Measurements from ENCODE around the gene GPSM3.
A peak's percentile ranks its signal among the peaks of the same experiment; 100 is the strongest.
"Not testable (repeated sequence)": the region's sequence is repeated elsewhere in the genome, so short reads cannot be mapped to it uniquely, and the experiment has no call there.

The GPSM3 gene

DNA sequence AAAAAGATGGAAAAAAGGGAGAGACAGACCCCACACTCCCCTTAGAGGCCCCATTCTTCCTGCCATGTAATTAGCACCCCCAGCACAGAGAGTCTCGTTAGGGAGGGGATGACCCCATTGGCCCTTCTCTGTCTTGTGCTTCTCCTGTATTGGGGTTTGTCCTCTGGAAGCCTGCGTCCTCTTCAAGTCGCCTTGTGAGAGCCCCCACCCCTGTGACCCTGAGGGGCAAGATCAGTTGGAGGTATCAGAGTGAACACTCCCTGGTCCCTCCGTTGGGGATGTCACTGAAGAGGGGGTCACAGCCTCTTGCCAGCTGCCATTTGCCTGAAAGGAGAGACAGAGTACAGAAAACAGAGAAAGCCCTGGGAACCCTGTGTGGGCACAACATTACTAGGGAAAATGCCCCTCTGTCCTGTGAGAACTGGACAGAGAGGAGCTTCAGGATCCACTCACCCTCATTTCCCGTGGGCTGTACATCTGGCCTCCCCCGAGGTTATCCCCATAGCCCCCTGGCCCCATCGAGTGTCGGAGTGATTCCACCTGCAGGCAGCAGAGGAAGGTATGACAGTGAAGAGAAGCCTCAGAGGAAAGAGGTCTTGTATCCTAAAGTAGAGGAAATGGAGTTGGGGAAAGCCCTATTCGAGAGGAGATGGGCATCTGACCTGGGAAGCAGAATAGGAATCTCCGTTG lies 6.1 kb downstream of the GPSM3 start:
- not testable (repeated sequence) for DNase-seq

DNA sequence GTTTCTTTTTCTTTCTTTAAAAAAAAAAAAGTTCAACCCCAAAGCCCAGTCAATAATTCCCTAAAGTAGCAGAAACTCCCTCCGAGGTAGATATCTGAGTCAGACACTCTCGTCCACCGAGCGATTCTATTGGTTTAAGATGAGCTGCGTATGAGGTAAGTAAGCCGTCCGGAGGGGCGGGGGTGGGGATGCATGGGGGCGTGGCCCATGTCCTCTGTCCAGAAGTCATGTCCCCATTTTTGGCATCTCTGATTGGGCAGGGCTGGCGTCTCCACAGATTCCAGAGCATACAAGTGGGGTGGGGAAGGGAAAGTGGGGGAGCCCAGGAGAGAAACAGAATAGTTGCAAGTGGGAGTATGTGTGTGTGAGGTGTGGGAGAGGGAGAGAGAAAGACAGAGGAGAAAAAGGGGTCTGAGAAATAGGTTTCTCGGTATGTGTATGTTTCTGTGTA lies 6.7 kb downstream of the GPSM3 start:
- not testable (repeated sequence) for DNase-seq

DNA sequence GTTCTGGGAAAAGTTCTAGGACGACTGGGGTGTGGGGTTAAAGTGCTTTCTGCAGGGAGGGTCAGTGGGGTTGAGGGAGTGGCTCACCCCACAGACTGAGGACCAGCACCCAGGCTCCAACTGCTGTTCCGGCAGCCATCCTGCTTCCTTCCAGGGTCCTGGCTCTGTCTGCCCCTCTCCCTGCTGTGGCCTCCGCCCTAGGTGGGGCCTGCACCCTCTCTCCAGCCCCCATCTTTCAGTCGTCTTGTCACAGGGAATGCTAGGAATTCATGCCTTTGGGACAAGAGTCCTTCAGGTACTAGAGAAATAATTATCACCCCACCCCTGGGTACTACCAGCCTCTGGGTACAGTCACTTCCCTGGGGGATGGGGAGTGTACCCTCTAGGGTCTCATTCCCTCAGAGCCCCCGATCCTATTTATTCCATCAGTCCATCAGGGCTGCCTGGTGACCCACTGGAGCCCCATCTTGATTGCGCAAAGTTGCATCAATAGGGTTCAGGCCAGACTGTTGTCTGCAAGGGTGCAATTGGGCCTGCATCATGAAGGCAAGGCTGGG lies 8.3 kb downstream of the GPSM3 start, which contains the start of gene AGER:
AGER (minus strand) TSS at position 170 of the 557 bp plus-strand sequence; CDS start at position 139, 31 bp downstream.
- DNase-seq = no peak

DNA sequence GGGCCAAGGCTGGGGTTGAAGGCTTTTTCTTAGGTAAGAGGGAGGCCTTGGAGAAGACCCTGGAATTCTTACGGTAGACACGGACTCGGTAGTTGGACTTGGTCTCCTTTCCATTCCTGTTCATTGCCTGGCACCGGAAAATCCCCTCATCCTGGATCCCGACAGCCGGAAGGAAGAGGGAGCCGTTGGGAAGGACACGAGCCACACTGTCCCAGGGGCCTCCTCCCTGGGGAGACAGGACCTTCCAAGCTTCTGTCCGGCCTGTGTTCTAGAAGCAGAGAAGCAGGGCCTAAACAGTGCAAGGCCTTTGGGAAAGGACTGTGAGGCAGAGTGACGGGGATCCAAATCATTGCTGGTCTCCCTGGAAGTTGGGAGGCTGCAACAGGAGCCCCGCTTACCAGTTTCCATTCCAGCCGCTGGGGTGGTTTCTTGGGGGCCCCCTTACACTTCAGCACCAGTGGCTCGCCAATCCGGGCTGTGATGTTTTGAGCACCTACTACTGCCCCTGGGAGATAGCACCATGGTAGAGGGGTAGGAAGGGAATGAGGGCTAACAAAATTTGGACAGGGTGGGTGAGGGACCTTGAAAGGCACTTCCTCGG lies 8.9 kb downstream of the GPSM3 start:
- DNase-seq = no peak

DNA sequence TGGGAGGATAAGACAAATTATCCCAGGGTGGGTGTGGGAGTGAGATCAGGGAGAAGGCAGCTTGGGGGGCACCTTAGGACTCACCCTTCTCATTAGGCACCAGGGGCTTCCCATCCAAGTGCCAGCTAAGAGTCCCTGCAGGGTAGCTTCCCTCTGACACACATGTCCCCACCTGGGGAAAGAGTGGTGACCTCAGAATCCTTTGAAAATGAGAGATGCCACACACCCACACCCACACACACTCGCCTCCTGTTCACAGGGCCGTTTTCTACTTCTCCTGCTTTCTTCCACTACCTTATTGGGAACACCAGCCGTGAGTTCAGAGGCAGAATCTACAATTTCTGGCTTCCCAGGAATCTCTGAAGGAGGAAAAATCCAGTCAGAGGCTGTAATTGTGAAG lies 9.4 kb downstream of the GPSM3 start:
- DNase-seq = no peak

DNA sequence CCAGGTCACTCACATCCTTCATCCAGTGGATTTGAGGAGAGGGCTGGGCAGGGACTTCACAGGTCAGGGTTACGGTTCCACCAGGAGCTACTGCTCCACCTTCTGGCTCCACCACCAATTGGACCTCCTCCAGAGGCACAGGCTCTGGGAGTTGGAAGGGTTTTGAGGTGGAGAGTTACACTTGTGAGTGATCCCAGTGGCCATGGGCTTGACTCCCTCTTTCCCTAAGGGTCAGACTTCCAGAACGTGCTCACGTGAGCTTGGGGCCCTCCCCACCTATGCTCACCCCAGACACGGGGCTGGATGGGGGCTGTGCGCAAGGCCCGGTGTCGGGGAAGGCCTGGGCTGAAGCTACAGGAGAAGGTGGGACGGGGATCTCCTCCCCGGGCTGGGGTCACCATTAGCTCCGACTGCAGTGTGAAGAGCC lies 9.9 kb downstream of the GPSM3 start:
- DNase-seq = no peak

DNA sequence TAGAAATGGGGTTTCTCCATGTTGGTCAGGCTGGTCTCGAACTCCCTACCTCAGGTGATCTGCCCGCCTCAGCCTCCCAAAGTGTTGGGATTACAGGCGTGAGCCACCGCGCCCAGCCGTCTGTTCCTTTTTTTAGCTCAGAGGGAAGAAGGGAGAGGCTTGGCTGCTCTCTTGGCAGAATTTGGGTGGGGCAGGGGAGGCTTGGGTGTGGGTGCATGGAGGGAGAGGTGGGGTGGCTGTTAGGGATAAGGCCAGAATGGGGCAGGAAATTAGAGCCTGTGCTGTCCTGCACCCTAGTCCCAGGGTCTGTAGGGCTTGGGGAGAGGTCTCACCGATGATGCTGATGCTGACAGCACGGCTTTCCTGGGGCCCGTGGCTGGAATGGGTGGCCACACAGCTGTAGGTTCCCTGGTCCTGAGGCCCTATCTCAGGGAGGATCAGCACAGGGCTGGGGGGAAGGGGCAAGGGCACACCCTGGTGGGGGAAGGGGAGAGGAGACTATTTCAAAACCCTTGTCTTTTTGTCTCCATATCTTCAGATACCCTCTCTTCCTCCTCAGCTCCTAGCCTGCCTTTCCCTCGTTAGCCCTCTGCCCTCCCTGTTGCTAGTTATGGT lies 10.4 kb downstream of the GPSM3 start:
- DNase-seq = no peak

DNA sequence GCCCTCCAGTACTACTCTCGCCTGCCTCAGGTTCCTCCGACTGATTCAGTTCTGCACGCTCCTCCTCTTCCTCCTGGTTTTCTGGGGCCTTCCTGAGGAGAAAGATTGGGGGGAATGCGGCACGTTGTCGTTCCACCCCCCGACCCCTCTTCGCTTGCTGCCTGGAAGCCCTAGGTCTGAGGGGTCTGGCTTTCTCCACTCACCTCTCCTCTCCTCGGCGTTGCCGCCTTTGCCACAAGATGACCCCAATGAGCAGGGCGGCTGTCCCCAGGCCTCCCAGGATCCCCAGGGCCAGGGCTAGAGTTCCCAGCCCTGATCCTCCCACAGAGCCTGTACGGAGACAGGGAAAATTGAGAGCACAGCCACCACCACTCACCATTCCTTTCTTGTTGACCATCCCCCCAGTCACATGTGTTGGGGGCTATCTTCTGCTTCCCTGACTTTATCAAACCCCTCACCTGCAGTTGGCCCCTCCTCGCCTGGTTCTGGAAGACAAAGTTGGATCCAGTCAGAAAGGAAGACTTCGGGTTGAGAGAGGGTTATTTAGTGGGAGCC lies 11.2 kb downstream of the GPSM3 start:
- DNase-seq = no peak

DNA sequence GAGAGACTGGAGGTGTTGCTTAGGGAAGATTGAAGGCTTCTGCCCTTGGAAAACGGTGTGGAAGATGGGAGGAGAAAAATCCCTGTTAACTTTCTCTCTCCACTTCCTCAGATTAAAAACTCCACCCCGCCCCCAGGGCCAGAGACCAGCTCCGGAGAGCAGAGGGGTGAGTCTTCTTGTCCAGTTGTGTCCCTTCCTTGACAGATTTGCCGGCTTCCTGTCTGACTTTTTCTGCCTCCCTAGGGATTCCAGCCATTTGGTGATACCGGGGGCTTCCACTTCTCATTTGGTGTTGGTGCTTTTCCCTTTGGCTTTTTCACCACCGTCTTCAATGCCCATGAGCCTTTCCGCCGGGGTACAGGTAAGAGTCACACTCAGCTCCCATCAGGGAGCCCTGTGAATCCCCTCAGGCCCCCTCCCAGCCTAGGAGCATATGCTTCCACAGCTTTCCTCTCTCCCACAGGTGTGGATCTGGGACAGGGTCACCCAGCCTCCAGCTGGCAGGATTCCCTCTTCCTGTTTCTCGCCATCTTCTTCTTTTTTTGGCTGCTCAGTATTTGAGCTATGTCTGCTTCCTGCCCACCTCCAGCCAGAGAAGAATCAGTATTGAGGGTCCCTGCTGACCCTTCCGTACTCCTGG lies 12.6 kb downstream of the GPSM3 start:
- DNase-seq = no peak

DNA sequence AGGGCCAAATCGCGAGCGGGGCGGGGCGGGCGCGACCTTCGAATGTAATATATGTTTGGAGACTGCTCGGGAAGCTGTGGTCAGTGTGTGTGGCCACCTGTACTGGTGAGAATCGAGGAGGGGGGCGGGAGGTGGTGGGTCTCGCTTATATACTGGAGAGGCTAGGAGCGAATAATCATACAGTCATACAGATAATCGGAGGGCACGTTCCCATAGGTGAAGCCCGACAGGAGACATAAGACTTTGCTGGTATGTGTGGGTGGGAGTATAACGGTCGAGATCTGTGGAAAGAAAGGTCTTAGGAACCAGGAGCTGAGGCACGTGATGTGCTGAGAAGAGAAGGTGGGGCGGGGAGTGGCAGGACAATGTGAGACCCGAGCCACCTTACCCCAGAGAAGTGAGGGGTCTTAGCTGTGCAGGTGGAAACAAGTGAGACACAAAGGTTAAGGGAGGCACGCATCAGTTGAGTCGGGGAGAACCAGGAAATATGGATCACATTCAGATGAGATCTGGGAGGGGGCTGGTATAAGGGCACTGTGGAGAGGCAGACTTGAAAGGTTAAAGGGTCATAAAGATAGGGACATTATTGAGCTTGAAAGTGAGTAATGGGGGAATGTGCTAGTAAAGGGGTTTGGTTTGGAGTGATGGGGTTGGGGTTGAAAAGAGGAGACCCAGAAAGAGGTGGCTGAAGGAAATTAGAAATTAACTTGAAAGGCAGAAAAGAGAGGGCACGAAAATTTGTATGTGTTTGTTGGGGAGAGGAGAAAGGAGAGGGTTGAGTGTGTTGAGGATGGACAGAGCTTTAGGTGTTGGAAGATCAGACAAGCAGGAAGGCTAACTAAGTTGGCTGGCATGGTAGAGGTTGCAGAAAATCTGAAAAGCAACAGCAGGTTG lies 13.6 kb downstream of the GPSM3 start:
- DNase-seq = peak; percentile 33

DNA sequence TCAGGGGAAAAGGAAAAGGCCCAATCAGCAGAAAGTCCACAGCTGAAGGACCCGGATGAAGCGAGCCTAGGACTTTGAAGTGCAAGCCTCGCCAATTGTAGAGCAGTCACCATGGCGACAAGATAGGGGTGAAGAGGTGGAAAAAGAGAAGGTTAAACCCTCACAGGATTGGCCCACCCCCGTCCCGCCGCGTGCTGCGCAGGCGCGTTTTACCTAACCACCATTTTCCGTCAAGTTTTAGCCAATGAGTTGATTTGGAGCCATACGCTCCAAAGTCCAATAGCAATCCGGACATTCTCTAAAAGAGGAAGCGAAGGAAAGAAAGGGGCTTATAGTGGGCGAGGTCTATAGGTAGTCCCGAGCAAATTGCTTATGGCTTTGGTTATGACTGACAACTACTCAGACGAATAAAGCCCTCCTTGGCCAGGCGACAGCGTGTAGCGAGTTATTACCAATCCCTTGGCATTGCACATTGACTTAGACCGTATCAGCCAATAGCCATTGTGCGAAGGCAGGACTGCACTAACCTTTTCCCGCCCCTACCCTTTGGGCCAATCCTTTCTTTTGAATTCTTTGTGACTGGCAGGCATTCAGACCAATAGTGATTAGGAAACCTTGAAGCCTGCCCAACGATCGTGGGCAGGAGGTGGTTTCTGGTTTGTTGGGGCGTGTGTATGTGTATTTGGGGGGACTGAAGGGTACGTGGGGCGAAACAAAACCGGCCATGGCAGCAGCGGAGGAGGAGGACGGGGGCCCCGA lies 14.5 kb downstream of the GPSM3 start, which contains the start of gene RNF5:
RNF5 (plus strand) TSS at position 618 of the 759 bp plus-strand sequence; CDS start at position 725, 107 bp downstream.
- peak; percentile 100 for DNase-seq

DNA sequence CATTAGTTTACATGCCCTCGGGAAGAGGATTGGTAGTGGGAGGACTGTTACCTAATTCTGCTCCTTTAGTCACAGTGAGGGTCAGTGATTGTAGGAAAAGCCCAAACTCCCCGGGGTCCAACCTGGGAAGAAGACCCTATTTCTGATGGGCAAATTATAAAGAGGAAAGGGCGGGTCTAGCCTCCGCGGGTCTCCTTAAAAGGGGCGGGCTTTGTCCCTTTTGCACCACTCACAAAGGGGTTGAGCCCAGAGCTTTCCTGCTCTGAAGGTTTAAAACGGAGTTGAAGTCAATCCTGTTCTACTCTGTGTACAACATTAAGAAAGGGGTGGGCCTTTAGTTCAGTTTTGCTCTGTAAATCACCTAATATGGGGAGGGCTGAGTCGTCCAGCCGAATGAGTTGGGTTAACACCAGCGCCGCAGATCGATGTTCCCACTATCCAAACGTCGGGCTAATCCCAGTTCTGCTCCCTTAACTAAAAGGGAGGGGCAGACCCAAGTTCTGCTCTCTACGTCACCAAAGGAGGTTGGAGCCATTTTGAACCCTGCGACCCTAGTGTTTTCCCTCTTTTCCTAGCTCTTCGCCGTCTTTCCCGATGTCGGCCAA lies 15.2 kb downstream of the GPSM3 start:
- DNase-seq = peak; percentile 90

DNA sequence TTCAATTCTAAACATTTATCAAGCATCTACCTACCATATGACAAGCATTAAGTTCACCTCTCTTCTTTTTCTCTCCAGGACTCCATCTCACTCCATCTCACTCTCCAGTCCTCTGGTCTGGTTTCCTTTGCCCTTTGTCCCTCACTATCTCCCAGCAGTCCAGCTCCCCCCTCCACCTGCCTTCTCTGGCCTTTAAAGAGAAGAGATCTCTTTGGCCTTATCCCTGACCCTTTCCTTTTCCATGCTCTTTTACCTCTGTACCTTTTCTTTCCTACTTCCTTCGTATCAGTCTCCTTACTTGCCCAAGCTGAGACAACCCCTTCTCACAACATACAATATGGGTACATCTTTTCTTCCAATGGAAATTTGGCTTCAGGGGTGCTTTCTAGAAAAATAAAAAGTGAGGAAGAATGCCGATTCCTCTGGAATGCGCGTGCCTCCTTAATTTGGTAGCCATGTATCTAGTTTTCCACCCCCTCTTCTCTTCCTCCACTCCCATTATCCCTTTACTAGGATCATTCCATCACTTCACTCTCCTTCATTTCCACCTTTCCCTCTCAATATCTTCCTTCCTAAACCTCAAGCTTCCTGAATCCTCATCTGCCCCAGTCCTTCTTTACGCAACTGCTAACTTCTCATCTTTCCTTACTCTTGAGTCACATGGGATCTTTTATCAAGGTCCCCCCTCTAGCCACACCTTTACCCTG lies 15.8 kb downstream of the GPSM3 start:
- no peak for DNase-seq

DNA sequence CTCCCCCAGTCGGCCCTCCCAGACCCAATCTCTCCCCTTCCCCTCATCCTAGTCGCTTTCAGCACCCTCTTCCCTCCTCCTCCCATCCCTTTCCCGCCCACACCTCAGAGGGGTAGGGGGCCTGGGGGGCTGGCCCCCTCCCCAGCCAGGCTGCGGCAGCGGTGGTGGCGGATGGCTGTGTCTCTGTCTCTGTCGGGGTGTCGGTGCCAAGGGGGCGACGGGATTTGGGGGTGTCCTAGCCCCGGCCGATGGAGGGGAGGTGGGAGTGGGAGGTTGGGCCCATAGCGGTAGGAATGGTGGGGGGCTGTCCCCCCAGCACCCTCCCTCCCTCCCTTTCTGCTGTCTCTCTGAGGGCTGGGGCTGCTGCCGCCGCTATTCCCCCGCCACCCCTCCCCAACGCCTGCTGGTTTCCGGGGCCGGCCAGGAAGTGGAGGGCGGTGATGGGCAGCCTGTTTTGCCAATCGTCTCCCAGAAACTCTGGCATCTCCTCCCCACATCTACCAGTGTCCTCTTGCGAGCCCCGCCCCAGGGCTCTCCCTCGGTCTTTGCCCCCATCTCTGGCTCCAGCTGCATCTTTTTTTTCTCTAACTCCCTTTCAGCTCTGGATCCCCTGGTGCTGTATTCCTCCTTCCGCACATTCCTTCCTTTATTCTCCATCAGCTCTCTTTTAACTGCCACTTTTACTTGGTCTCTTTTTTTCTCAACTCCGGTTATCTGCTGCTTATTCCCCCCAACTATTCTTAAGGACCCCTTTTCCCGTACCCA lies 16.6 kb downstream of the GPSM3 start, which contains the start of gene AGPAT1:
AGPAT1 (minus strand) TSS at position 374 of the 765 bp plus-strand sequence. CDS start 4,588 bp downstream, outside the sequence.
- peak; percentile 94 for DNase-seq

DNA sequence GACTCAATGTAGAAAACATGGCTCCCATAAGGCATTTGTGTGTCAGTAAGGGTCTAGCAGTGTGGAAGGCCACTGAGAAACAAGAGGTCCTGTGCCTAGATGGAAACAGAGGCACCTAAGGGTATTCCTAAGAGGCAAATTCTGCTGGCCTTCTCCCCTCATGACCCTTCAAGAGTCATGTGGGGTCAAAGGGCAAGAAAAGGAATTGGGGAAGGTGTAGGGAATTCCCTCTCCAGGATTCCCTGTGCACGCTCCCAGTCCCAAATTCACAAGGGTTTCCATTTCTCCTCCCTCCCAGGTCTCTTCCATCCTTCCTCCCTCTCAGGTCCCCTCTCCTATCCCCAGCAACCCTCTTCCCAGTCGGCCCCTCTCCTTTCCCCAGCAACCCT lies 17.1 kb downstream of the GPSM3 start:
- no peak for DNase-seq

DNA sequence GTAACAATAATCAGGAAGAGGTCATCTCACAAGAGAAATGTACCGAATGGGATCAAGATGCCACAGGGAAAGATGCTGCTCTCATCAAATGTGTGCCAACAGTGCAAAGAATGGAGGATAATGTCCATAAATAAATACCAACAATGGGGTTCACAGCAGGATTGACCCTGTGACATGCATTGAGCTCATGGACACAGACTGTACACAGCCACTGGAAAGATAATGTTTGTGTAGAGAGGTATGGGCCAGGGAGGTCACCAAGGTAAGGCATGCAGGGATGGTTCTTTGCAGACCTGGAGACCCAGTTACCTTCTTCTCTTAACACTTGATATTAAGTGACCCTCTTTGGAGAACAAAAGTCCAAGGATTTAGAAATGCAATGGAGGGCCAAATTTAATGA lies 18.0 kb downstream of the GPSM3 start:
- no peak for DNase-seq

DNA sequence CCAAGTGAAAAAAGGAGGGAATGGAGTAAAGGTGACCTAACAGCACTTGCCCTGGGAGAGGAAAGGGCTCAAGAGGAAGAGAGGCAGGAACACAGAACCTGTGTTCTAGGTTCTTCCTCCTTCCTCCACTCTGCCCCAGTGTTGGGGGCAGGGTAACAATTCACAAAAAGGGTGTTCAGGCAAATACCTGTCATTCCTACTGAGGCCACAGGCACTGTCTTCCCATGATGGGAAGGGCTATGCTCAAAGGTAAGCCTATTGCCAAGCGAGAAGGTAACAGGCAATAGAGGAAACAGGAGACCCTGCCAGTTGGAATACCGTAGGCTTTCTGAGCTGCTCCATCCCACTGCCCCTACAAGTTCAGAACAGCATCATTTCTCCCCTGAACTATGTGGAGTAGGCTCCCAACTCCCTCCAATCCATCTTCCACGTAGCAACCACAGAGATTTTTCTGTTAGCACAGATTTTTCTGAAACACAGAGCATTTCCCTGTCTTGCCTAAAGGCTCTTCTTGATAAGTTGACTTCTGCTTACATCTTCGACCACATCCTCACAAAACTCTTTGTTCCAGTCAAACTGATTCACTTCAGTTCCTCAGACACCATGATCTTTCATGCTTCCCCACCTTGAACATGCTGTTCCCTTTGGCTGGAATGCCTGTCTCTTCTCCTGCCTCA lies 19.3 kb downstream of the GPSM3 start:
- DNase-seq = no peak

DNA sequence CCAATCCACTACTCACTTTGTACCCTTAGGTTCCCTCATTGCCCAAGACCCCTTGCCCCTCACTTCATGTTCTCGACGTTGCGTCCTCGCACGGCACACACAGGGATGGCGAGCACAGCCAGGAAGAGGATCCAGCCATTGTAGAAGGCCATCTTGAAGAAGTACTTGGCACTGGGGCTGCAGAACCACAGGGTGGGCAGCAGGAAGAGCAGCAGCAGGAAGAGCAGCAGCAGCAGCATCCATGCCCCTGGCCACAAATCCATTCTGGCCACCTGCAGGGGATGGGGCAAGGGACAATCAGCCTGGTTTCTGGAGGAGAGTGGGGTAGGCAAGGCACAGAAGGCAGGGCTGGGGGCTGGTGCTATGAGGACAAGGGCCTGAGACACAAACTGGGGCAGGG lies 21.2 kb downstream of the GPSM3 start:
- DNase-seq = no peak

Measured in NCI-H2171 treated with DMSO at 0.1 percent for 48 hours (cell line).